NCI-H2196 treated with DMSO at 0.1 percent for 48 hours (cell line): ENCODE measurements around the gene CEP350.
"Not testable (repeated sequence)": the region's sequence is repeated elsewhere in the genome, so short reads cannot be mapped to it uniquely, and the experiment has no call there.

Source experiments
- DNase-seq: peaks from one replicate; lab custom pipeline; 2025; ENCODE audit not compliant: unreplicated experiment; lab: John Stamatoyannopoulos, UW

The CEP350 gene

GRCh38 chr1:180116964-180117763 lies 162.6 kb downstream of the CEP350 start:
- no peak for DNase-seq

- no peak for DNase-seq
Measured at GRCh38 chr1:180117764-180118116, 163.1 kb downstream of the CEP350 start.

DNA sequence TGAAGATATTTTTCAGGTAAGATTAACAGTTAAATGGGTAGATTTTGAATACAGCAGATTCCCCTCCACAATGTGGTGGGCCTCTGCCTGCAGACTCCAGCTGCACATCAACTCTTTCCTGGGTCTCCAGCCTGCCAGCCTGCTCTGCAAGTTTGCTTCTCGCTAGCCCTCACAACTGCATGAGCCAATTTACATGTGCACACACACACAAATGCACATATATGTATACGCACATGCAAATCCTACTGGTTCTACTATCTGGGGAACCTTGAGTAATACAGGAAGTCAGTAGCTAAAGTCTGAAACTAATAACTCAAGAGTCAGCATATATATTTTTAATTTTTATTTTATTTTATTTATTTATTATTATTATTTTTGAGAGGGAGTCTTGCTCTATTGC lies 165.2 kb downstream of the CEP350 start:
- DNase-seq = no peak

DNA sequence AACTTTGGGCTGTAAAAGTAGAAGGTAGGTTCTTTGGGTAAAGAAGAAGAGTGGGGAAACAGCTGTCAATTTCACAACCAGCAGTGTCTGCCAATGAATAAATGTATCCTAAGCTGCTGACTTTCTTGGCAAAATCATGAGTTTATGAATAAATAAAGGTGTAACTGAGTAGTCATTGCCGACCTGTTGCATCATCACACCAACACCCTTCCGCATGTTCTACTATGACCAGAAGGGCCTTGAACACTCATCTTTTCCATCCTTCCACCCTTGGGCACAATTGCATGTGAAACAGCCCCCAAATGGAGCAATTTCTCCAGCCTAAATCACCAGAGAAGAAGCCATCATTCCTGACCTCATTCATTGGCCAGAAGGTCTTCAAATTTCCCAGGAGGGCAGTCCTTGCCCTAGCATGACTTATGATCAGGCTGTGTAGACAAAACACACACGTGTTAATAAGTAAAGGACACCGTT lies 168.9 kb downstream of the CEP350 start:
- no peak for DNase-seq

- no peak for DNase-seq
Measured at GRCh38 chr1:180130651-180131050, 176.0 kb downstream of the CEP350 start.

GRCh38 chr1:180131510-180131909 lies 176.9 kb downstream of the CEP350 start:
- no peak for DNase-seq

DNA sequence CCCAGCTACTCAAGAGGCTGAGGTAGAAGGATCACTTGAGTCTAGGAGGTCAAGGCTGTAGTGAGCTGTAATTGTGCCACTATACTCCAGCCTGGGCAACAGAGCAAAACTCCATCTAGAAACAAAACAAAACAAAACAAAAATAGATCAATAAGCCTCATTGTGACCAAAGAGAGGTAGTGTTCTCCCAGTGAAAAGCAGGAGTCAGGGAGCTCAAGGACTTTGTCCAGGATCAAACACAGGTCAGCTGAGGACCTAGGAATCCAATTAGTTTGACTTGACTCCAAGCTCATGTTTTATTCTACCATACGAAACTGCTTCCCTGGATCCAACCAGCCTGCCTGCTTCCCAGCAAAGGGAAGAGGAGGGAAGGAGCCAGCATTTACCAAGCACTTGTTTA lies 178.6 kb downstream of the CEP350 start:
- no peak for DNase-seq

DNA sequence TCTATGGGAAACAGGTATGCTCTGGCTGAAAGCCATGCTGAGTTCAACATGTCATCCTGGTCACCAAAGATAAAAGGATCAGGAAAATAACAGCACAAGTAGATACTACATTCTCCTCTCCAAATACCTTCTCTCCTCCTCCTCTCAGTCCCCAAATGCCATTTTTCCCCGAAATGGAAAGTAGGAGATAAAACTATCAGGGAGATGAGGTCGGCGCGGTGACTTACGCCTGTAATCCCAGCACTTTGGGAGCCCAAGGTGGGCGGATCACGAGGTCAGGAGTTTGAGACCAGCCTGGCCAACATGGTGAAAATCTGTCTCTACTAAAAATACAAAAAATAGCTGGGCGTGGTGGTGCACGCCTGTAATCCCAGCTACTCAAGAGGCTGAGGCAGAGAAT lies 179.1 kb downstream of the CEP350 start:
- DNase-seq = not testable (repeated sequence)

DNA sequence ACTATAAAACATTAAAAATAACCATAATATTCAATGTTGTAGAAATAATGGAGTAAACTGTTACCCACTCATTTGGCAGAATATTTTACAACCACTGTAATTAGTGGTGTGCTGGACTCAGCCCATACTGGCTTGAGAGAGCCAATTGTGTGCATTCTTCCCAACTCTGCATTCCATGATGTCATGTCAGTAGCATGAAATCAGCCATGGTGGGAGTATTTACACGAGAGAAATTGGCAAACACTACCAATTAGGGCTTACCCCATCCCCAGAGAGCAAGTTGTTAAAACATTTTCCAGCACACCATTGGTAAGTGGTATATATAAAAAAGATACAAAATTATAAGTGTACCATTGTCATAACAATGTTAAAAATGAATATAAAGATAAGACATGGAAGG lies 180.9 kb downstream of the CEP350 start:
- no peak for DNase-seq

GRCh38 chr1:180136331-180136967 lies 181.8 kb downstream of the CEP350 start:
- DNase-seq = no peak

GRCh38 chr1:180136968-180137356 lies 182.4 kb downstream of the CEP350 start:
- DNase-seq = no peak

DNA sequence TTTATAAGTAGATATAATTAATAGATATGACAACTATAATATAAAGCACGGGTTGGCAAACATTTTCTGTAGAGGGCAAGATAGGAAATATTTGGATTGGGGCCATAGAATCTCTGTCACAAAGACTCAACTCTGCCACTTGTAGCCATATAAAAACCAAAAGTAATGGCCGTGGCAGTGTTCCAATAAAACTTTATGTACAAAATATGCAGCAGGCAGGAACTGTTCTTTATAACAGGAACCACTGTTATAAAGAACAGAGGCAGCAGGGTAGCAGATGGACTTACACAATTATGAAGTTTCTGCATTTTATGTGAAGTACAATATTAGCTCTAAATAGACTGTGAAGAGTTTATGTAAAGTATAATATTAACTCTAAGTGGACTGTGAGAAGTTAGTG lies 183.2 kb downstream of the CEP350 start:
- no peak for DNase-seq

GRCh38 chr1:180141381-180141934 lies 186.8 kb downstream of the CEP350 start:
- DNase-seq = no peak

GRCh38 chr1:180143359-180143758 lies 188.7 kb downstream of the CEP350 start:
- no peak for DNase-seq

- DNase-seq = no peak
Measured at GRCh38 chr1:180144659-180145357, 190.2 kb downstream of the CEP350 start.

- no peak for DNase-seq
Measured at GRCh38 chr1:180145446-180145845, 190.8 kb downstream of the CEP350 start.

GRCh38 chr1:180150982-180151381 lies 196.4 kb downstream of the CEP350 start:
- no peak for DNase-seq

GRCh38 chr1:180151508-180151907 lies 196.9 kb downstream of the CEP350 start:
- no peak for DNase-seq

GRCh38 chr1:180152588-180152987 lies 198.0 kb downstream of the CEP350 start:
- no peak for DNase-seq

DNA sequence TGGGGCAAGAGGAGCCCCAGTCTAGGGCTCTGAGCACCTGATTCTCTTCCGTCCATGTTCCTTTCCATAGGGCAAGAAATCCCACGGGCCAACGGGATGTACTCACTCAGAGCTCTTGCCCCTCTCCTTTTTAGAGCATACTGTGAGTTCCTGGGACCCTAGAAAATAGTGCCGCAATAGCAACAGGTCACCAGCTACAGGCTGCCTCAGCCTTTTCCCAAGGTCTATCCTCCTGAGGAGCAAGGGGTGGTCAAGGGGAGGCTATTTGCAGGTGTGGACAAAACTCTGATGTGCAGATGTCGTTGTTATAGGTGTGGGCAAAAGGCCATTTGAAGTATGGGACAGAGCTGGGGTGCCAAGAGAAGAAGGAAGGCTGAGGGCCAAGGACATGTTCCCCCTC lies 198.4 kb downstream of the CEP350 start:
- DNase-seq = no peak

DNA sequence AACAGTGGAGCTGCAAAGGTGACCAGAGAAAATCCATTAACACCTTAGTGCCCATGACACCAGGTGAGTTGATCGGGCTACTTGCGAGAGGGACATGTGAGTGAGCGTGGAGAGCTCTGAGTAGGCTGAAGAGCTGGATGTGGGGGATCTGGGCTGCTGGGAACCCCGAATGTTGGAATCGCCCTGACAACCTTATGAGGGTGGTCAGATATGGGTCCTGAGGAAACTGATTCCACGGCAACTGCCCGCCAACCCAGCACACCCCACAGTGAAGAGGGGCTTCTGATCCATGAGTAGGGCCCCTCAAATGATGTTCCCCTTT lies 199.4 kb downstream of the CEP350 start:
- DNase-seq = no peak
